ENCODE results near the gene CCDC88C.

CCDC88C gene

GRCh38 chr14:91258011-91258618, 159.5 kb downstream of the CCDC88C start:
- no peak overlapping the region for H3K9ac ChIP-seq (ENCODE audit: low read depth, low read length)
- no peak overlapping the region for H3K4me2 ChIP-seq (ENCODE audit: insufficient read depth, low read length)
- H3K4me3 ChIP-seq (ENCODE audit: low read depth in 1 of 2, low read length in 2 of 2): no peak overlapping the region
- no peaks in the 10 kb centered on the region for H3K27me3 ChIP-seq (ENCODE audit: insufficient read depth, low read length, poor library complexity)
- no peak for ATAC-seq (ENCODE audit: insufficient read depth, low read depth)
- H3K79me2 ChIP-seq (ENCODE audit: insufficient read depth, low read length): no peaks in the 10 kb centered on the region
- no peaks in the 10 kb centered on the region for H3K36me3 ChIP-seq (ENCODE audit: insufficient read depth, low read length)
- H4K20me1 ChIP-seq (ENCODE audit: insufficient read depth, low read length): no peaks in the 10 kb centered on the region
- H3K4me1 ChIP-seq (ENCODE audit: insufficient read depth, low read length): peaks cover 42% of the 10 kb centered on the region
- no peak overlapping the region for H2AFZ ChIP-seq (ENCODE audit: low read depth, low read length)
- no peak for DNase-seq
- H3K9me3 ChIP-seq (ENCODE audit: insufficient read depth, low read length, severe bottlenecking): peaks cover 2% of the 10 kb centered on the region
- TF ChIP-seq CTCF (IDR thresholded peaks at IDR 0.05; ENCODE audit: borderline replicate concordance, extremely low read depth, low read length, poor library complexity, severe bottlenecking): no peak
- no peak for TF ChIP-seq EZH2 (IDR thresholded peaks at IDR 0.05; ENCODE audit: borderline replicate concordance, low read depth, low read length, severe bottlenecking)
- no peak overlapping the region for H3K27ac ChIP-seq (ENCODE audit: low read length)

DNA sequence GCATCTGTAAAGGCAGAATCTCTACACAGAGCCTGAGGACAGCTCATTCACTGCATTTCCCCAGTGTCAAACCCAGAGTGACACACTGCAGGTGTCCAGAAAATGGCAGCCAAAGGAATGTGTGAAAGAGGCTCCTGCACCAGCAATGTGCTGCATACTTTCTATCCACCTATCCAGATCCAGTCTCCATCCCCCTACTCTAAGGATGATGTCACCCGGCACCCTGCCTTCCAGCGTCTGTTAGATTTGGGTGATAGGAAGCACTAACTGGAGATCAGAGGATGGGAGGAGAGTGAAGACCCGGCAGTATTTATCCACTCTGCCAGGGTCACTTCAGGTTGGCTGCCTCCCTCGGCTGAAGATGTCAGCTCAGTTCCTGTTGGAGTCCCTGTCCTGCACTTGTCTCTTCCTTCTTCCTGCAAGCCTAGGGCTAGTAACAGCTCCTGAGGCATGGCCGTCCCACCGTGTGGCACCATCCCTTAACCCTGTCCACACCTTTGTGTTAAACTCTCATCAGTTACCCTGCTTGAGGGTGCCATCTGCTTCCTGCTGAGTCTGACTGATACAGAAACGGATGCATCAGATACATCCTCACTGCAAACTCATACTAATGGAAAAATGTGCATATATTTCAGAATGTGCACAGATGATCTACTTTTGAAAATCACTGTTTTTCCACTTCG, 160.2 kb downstream of the CCDC88C start:
- Histone ChIP-seq H3K36me3 (ENCODE audit: insufficient read depth, low read length) (no peaks in the 10 kb centered on the region), H3K9me3 (ENCODE audit: insufficient read depth, low read length, severe bottlenecking) (peaks cover 2% of the 10 kb centered on the region), H3K27me3 (ENCODE audit: insufficient read depth, low read length, poor library complexity) (no peaks in the 10 kb centered on the region), H3K9ac (ENCODE audit: low read depth, low read length) (no peak overlapping the region), H2AFZ (ENCODE audit: low read depth, low read length) (no peak overlapping the region), H3K4me2 (ENCODE audit: insufficient read depth, low read length) (no peak overlapping the region), H3K4me3 (ENCODE audit: low read depth in 1 of 2, low read length in 2 of 2) (no peak overlapping the region), H3K27ac (ENCODE audit: low read length) (peak overlapping the region; percentile 23), H3K79me2 (ENCODE audit: insufficient read depth, low read length) (no peaks in the 10 kb centered on the region), H3K4me1 (ENCODE audit: insufficient read depth, low read length) (peaks cover 42% of the 10 kb centered on the region), H4K20me1 (ENCODE audit: insufficient read depth, low read length) (no peaks in the 10 kb centered on the region)
- TF ChIP-seq CTCF (IDR thresholded peaks at IDR 0.05; ENCODE audit: borderline replicate concordance, extremely low read depth, low read length, poor library complexity, severe bottlenecking) (no peak), EZH2 (IDR thresholded peaks at IDR 0.05; ENCODE audit: borderline replicate concordance, low read depth, low read length, severe bottlenecking) (no peak)
- DNase-seq (no peak), ATAC-seq (ENCODE audit: insufficient read depth, low read depth) (no peak)

DNA sequence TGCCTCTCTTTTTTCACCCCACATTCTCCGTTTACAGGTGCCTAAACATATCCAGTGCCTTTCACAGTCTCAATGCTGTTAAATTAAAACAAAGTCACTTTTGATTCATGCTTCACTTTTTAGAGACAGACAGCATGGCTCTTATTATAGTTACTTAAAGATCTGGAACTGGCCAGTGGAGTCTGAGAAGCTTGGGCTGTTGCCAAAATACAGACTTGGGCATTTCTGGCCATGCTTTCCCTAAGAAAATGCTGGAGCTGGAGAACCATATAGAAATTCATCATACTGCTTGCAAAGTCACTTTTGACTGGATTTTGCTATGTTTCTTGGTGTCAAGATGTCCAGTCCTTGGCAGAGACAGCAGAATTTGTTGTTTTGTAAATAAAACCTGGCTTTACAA, 161.0 kb downstream of the CCDC88C start:
- H3K36me3 ChIP-seq (ENCODE audit: insufficient read depth, low read length): no peaks in the 10 kb centered on the region
- DNase-seq (no peak), ATAC-seq (ENCODE audit: insufficient read depth, low read depth) (no peak)
- peaks cover 2% of the 10 kb centered on the region for H3K9me3 ChIP-seq (ENCODE audit: insufficient read depth, low read length, severe bottlenecking)
- H3K4me2 ChIP-seq (ENCODE audit: insufficient read depth, low read length): no peak overlapping the region
- H4K20me1 ChIP-seq (ENCODE audit: insufficient read depth, low read length): no peaks in the 10 kb centered on the region
- no peak overlapping the region for H3K4me3 ChIP-seq (ENCODE audit: low read depth in 1 of 2, low read length in 2 of 2)
- no peak overlapping the region for H3K9ac ChIP-seq (ENCODE audit: low read depth, low read length)
- peaks cover 42% of the 10 kb centered on the region for H3K4me1 ChIP-seq (ENCODE audit: insufficient read depth, low read length)
- H2AFZ ChIP-seq (ENCODE audit: low read depth, low read length): no peak overlapping the region
- no peaks in the 10 kb centered on the region for H3K79me2 ChIP-seq (ENCODE audit: insufficient read depth, low read length)
- H3K27ac ChIP-seq (ENCODE audit: low read length): peak overlapping the region; percentile 42; the same call in 1 of the 2 replicates
- TF ChIP-seq EZH2 (IDR thresholded peaks at IDR 0.05; ENCODE audit: borderline replicate concordance, low read depth, low read length, severe bottlenecking) (no peak), CTCF (IDR thresholded peaks at IDR 0.05; ENCODE audit: borderline replicate concordance, extremely low read depth, low read length, poor library complexity, severe bottlenecking) (no peak)
- H3K27me3 ChIP-seq (ENCODE audit: insufficient read depth, low read length, poor library complexity): no peaks in the 10 kb centered on the region

All from DND-41 (cell line).